Neural progenitor cell (in vitro differentiated cells): Measurements from ENCODE around the gene CXCR5. TPM values are rescaled to one million over a fixed set of nuclear protein-coding genes. Genes with fewer than 3 reads are reported as not detected.

Experiments
- DNase-seq: peaks from one replicate; pipeline ENCODE4 v3.0.0-alpha.2; 2016; ENCODE audit warnings: low spot score
- H2AFZ ChIP-seq: fragments of 200-600 bp; sonication (generic); replicated peaks from 2 replicates; pipeline ENCODE4 v1.6.1; 2016; ENCODE audit warnings: antibody characterized with exemption
- H3F3A ChIP-seq: fragments of 200-600 bp; sonication (generic); 2 replicates; pipeline ENCODE4 v1.6.1; 2016; ENCODE audit warnings: antibody characterized with exemption, low read depth
- H3K27ac ChIP-seq: fragments of 200-600 bp; sonication (generic); 2 replicates; pipeline ENCODE4 v1.5.1; 2016; ENCODE audit warnings: mild to moderate bottlenecking
- H3K27me3 ChIP-seq: fragments of 200-600 bp; sonication (generic); 2 replicates; pipeline ENCODE4 v1.6.1; 2016; ENCODE audit warnings: mild to moderate bottlenecking, moderate library complexity
- H3K36me3 ChIP-seq: fragments of 200-600 bp; sonication (generic); 2 replicates; pipeline ENCODE4 v1.5.1; 2016
- H3K4me1 ChIP-seq: fragments of 200-600 bp; sonication (generic); 2 replicates; pipeline ENCODE4 v1.6.1; 2016; ENCODE audit warnings: mixed run types
- H3K4me2 ChIP-seq: fragments of 200-600 bp; sonication (generic); 2 replicates; pipeline ENCODE4 v1.6.1; 2016
- H3K4me3 ChIP-seq: fragments of 200-600 bp; sonication (generic); 2 replicates; pipeline ENCODE4 v1.5.1; 2016
- H3K79me2 ChIP-seq: fragments of 200-600 bp; sonication (generic); 2 replicates; pipeline ENCODE4 v1.6.1; 2016; ENCODE audit warnings: low read depth
- H3K9ac ChIP-seq: fragments of 200-600 bp; sonication (generic); 2 replicates; pipeline ENCODE4 v1.6.1; 2016
- H3K9me3 ChIP-seq: fragments of 200-600 bp; sonication (generic); 2 replicates; pipeline ENCODE4 v1.5.1; 2016; ENCODE audit warnings: low read depth
- H4K20me1 ChIP-seq: fragments of 200-600 bp; sonication (generic); 2 replicates; pipeline ENCODE4 v1.6.1; 2016; ENCODE audit warnings: low read depth
- H3K27ac Mint-ChIP-seq: 3 replicates; pipeline ENCODE4 v1.8.0; 2021; ENCODE audit warnings: mixed read lengths
- H3K27me3 Mint-ChIP-seq: 2 replicates; pipeline ENCODE4 v1.8.0; 2022; ENCODE audit warnings: low read depth, mild to moderate bottlenecking, inconsistent platforms, moderate library complexity, mixed read lengths; ENCODE audit not compliant: insufficient read depth
- H3K36me3 Mint-ChIP-seq: 3 replicates; pipeline ENCODE4 v1.8.0; 2021; ENCODE audit warnings: mixed read lengths
- H3K4me1 Mint-ChIP-seq: 3 replicates; pipeline ENCODE4 v1.8.0; 2021; ENCODE audit warnings: mixed read lengths
- H3K4me3 Mint-ChIP-seq: 3 replicates; pipeline ENCODE4 v1.8.0; 2021; ENCODE audit warnings: mild to moderate bottlenecking, moderate library complexity, mixed read lengths
- H3K9me3 Mint-ChIP-seq: 3 replicates; pipeline ENCODE4 v1.8.0; 2020; ENCODE audit warnings: mixed read lengths
- CTCF ChIP-seq: fragments of 200-600 bp; sonication (generic); IDR thresholded peaks from 2 replicates; pipeline ENCODE4 v1.5.1; 2017; ENCODE audit warnings: antibody characterized with exemption, mild to moderate bottlenecking
- EZH2 ChIP-seq: fragments of 200-600 bp; sonication (generic); IDR thresholded peaks from 2 replicates; pipeline ENCODE4 v1.6.1; 2017; ENCODE audit warnings: antibody characterized with exemption, mild to moderate bottlenecking, moderate library complexity
- EZH2phosphoT487 ChIP-seq: fragments of 200-600 bp; sonication (generic); IDR thresholded peaks from 2 replicates; pipeline ENCODE4 v1.6.1; 2017; ENCODE audit warnings: antibody characterized with exemption
- total RNA-seq: library from RNA; depleted of rRNA; stranded (reverse); fragments of >200 nt; gene quantifications from 2 replicates; pipeline ENCODE4 v1.2.3, GENCODE V29; 2015; ENCODE audit warnings: low replicate concordance

Gene CXCR5
- total RNA-seq, 1 donor from 2014 or later: not detected

- no peaks in the 10 kb centered on the region for H3K36me3 Mint-ChIP-seq
- Histone ChIP-seq H2AFZ (no peak overlapping the region), H4K20me1 (no peaks in the 10 kb centered on the region), H3K9ac (no peak overlapping the region), H3K4me1 (peaks cover 12% of the 10 kb centered on the region), H3K9me3 (no peaks in the 10 kb centered on the region), H3K36me3 (no peaks in the 10 kb centered on the region), H3K27me3 (no peaks in the 10 kb centered on the region), H3F3A (no peaks in the 10 kb centered on the region), H3K79me2 (no peaks in the 10 kb centered on the region), H3K4me2 (no peak overlapping the region), H3K27ac (no peak overlapping the region), H3K4me3 (no peak overlapping the region)
- TF ChIP-seq CTCF (no peak), EZH2phosphoT487 (no peak), EZH2 (no peak)
- peak overlapping the region; percentile 51 for H3K4me3 Mint-ChIP-seq
- no peak overlapping the region for H3K27ac Mint-ChIP-seq
- H3K27me3 Mint-ChIP-seq: peaks cover 9% of the 10 kb centered on the region
- peaks cover 35% of the 10 kb centered on the region for H3K4me1 Mint-ChIP-seq
- no peaks in the 10 kb centered on the region for H3K9me3 Mint-ChIP-seq
- no peak for DNase-seq
Measured at GRCh38 chr11:118886681-118887111, 3.0 kb downstream of the CXCR5 start.

GRCh38 chr11:118887206-118887605, 3.5 kb downstream of the CXCR5 start:
- H3K36me3 Mint-ChIP-seq: no peaks in the 10 kb centered on the region
- Histone ChIP-seq H3K4me1 (peaks cover 12% of the 10 kb centered on the region), H3K27me3 (no peaks in the 10 kb centered on the region), H3K4me2 (no peak overlapping the region), H3K4me3 (no peak overlapping the region), H2AFZ (no peak overlapping the region), H4K20me1 (no peaks in the 10 kb centered on the region), H3K79me2 (no peaks in the 10 kb centered on the region), H3K9me3 (no peaks in the 10 kb centered on the region), H3K36me3 (no peaks in the 10 kb centered on the region), H3F3A (no peaks in the 10 kb centered on the region), H3K9ac (no peak overlapping the region), H3K27ac (no peak overlapping the region)
- TF ChIP-seq EZH2: no peak
- TF ChIP-seq CTCF: no peak
- TF ChIP-seq EZH2phosphoT487: no peak
- H3K4me3 Mint-ChIP-seq: no peak overlapping the region
- H3K4me1 Mint-ChIP-seq: peaks cover 35% of the 10 kb centered on the region
- peaks cover 9% of the 10 kb centered on the region for H3K27me3 Mint-ChIP-seq
- H3K9me3 Mint-ChIP-seq: no peaks in the 10 kb centered on the region
- peak overlapping the region; percentile 42 for H3K27ac Mint-ChIP-seq
- DNase-seq: no peak

- no peak overlapping the region for H2AFZ ChIP-seq
Measured at GRCh38 chr11:118888398-118888797, 4.7 kb downstream of the CXCR5 start.

More at GRCh38 chr11:118888398-118888797, 4.7 kb downstream of the CXCR5 start:
- Mint-ChIP-seq H3K36me3 (no peaks in the 10 kb centered on the region), H3K27me3 (peaks cover 9% of the 10 kb centered on the region), H3K27ac (peak overlapping the region; percentile 94), H3K4me1 (peaks cover 32% of the 10 kb centered on the region), H3K9me3 (no peaks in the 10 kb centered on the region), H3K4me3 (peak overlapping the region; percentile 41)
- Histone ChIP-seq H3K27me3 (no peaks in the 10 kb centered on the region), H3K79me2 (no peaks in the 10 kb centered on the region), H3K9ac (no peak overlapping the region), H3K9me3 (no peaks in the 10 kb centered on the region), H3K27ac (no peak overlapping the region), H3K4me1 (peaks cover 12% of the 10 kb centered on the region), H3F3A (no peaks in the 10 kb centered on the region), H3K4me2 (peak overlapping the region; percentile 4), H4K20me1 (no peaks in the 10 kb centered on the region), H3K4me3 (no peak overlapping the region), H3K36me3 (no peaks in the 10 kb centered on the region)
- no peak for DNase-seq
- TF ChIP-seq CTCF (no peak), EZH2 (no peak), EZH2phosphoT487 (no peak)
